ENCODE data around the gene UST.

The UST gene, protein sequence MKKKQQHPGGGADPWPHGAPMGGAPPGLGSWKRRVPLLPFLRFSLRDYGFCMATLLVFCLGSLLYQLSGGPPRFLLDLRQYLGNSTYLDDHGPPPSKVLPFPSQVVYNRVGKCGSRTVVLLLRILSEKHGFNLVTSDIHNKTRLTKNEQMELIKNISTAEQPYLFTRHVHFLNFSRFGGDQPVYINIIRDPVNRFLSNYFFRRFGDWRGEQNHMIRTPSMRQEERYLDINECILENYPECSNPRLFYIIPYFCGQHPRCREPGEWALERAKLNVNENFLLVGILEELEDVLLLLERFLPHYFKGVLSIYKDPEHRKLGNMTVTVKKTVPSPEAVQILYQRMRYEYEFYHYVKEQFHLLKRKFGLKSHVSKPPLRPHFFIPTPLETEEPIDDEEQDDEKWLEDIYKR

DNA sequence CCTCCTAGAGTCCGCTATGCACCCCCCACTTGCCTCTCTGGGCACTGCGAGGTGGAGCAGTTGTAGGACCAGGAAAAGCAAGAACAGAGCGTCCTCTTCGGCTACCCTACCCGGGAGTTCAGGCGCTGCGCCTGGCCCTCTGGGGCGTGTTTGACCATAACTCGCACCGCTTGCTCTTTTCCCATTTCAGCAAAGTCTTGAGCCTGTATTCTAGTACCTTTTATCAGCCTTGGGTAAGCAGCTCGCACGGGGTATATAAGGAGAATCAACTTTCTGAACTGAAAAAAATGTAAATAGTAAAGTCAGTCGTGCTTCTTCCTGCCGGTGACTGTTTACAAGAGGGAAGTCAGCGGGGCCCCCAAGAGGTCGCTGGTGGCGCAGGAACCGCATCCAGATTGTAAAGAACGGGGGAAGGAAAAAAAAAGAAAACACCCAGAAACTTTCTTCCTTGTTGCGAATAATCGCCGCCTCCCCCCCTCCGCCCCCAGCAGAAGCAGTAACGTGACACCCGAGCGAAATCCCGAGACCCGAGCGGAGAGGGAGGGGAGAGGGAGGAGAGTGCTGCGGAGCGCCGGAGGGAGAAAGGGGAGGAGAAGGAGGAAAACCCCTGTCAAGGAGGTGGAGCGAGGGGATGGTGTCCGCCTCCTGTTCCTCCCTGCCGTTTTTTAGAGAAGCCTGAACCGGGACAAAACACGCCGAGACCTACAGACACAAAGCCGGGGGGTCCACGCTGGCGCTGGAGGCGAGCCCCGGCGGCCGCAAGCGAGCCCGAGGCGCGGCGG is at the start of gene UST:
Gene UST, plus strand, starts transcription at position 668 of the 782 bp plus-strand sequence. CDS start 401 bp downstream, outside the sequence.
- DNase-seq: peak; percentile 37

- DNase-seq: no peak
These were observed 48.9 kb upstream of the UST start for GRCh38 chr6:148697895-148698440.

DNA sequence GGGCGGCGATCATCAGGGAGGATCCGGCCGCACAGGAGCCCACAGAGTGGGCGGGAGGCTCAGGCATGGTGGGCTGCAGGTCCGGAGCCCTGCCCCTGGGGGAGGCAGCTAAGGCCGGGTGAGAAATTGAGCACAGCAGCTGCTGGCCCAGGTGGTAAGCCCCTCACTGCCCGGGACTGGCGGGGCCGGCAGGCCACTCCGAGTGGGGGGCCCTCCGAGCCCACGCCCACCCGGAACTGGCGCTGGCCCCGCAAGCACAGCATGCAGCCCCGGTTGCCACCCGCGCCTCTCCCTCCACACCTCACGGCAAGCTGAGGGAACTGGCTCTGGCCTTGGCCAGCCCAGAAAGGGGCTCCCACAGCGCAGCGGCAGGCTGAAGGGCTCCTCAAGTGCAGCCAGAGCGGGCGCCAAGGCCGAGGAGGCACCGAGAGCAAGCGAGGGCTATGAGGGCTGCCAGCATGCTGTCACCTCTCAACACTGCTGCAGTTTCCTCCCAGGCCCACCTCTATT is 48.1 kb upstream of the UST start:
- DNase-seq: no peak

DNA sequence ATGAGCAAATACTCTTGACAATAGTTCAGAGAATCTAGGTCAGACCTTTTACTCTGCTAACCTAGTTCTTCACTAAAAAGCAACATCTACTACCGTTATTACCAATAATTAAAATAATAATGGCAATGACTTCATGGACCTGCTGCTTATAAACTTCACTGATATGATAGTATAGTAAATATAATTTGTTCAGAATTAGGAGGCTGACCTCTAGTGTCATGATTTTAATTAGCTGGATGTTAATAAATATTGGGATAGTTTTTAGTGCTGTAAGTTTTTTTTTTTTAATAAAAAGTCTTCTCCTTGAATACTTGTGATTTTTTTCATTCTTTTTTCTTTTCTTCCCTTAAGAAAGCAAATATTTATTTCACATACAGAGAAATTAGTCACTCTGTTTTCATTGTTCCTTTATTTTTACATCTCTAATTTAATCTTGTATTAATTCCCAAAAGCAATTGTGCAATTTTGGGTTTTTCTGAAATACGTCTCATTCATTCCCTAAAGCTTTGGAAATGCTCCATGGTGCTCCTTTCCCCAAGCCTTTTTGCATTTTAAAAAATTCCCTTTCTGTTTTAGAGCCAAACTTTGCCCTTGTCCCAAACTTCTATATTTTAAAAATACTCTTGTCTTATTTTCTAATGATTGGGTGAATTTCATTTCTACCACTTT is 46.6 kb upstream of the UST start:
- DNase-seq: no peak

GRCh38 chr6:148700741-148701311 is 46.0 kb upstream of the UST start:
- no peak for DNase-seq

DNA sequence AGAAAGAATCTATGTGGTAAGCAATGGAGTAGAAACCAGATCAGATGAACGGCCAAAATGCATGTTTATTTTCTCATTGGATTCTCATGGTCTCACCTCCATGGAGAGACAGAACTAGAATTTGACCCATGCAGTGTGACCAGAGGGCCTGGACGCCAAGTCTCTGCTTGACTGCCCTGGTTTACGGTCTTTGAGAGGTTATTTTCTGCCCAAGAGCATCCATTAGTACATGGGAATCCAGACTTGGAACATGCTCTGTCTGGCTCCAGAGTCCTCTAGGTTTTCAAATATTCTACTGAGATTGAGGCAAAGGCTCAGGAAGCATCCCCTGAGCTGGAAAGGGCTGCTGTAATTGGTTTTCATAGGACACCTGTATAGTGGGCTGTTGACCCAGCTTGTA is 45.5 kb upstream of the UST start:
- no peak for DNase-seq

DNA sequence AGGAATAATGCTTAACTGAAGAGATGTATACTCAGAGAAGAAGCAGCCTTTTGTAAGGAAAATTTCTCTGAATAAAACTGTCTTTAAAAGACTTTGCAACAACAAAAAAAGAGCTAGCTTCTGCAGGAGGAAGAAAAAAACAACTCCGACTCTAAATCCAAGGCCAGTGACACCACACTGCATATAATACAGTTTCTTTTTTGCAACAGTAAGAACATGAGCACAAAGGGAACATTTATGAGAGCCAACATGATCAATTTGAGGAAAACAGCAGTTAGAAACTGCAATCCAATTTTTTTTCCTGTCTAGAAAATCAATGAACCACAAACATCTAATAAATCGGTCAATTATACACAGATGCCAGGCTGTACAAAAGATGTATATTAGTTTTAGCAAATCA is 42.9 kb upstream of the UST start:
- DNase-seq: no peak

DNA sequence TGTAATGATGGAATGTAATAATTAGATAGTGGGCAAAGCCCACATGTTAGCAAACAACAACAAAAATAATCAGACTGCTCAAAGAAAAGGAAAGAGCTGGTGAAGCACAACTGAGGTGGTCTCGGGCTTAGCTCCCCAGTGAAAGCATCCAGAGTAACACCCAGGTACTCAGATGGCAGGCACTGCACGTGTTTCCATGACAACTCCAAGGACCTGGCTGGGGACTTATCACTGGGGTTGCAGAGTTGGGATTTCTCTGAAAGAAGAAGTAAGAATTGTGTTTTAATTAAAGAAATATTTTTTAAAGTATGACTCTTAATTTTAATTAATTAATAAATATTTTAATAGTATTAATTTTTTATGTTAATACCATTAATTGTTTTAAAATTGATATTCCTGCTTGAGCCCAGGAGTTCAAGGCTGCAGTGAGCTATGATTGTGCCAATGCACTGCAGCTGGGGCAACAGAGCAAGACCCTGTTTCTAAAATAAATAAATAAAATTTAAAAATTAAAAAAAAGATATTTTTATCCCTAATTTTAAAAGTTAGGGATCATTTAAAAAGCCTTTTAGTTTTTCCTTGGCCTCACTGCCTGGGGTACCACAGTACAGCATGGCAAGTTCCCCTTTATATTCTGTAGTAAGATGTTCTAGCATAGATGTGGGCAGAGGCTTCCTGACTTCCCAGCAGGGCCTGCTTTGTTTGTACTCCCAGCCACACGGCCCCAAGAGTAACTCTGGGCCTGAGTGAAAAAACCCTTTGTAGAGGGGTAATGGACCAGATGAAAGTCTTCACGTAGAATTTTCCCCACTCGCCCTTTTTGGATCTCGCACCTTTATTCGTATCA is 42.2 kb upstream of the UST start:
- no peak for DNase-seq

- DNase-seq: no peak
These were observed 38.1 kb upstream of the UST start for GRCh38 chr6:148708707-148709106.

DNA sequence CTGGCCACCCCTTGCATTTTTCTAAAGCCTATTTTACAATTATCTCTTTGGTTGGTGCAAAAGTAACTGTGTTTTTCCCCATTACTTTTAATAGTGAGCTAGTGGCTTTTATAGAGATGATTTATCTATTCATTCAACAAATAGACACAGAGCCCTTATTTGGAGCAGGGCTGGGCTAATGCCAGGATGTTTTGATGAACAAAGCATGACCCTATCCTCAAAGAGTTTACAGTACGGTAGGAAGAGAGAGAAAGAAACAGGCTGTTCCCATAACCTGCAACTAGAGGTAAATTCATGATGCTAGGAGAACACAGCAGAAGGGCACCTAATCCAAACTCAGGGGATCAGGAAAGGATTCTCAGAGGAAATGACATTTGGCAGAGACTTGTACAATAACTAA is 37.3 kb upstream of the UST start:
- no peak for DNase-seq

GRCh38 chr6:148711833-148712654 is 34.8 kb upstream of the UST start:
- DNase-seq: no peak

DNA sequence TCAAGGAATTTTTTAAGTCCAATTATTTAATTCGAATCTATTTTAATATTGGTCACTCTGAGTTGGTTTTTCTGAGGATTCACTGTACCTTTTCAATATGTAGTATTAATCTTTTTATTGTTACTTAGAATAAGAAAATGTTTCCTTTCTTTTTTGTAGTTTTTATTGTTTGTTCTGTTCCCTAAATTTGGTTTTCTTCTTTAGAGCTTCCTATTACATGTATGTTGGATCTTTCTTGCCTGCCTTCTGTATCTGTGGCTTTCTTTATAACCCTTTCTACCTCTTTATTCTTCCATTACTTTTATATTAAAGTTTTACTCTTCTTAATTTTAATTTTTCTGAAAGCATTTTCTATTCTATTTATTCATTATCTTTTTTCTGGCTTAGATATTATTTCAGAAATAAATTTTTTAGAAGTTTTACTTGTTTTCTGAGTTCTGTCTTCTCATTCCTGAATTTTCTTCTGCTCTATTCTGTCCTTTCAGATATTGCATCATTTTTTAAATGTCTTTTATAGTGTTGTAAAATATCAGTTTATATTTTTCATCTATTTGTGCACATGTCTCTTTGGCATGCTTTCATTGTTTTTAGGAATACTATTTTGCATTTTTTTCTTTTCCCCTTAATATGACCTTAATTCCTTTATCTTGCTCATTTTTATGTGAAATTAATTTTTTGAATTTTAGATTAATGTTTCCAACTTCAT is 33.6 kb upstream of the UST start:
- DNase-seq: no peak

GRCh38 chr6:148713921-148714320 is 32.9 kb upstream of the UST start:
- DNase-seq: no peak

- no peak for DNase-seq
These were observed 30.0 kb upstream of the UST start for GRCh38 chr6:148716811-148717210.

GRCh38 chr6:148720406-148720805 is 26.4 kb upstream of the UST start:
- no peak for DNase-seq

- no peak for DNase-seq
These were observed 25.9 kb upstream of the UST start for GRCh38 chr6:148720897-148721296.

- DNase-seq: no peak
These were observed 23.3 kb upstream of the UST start for GRCh38 chr6:148723484-148723883.

- DNase-seq: no peak
These were observed 22.4 kb upstream of the UST start for GRCh38 chr6:148724428-148724827.

DNA sequence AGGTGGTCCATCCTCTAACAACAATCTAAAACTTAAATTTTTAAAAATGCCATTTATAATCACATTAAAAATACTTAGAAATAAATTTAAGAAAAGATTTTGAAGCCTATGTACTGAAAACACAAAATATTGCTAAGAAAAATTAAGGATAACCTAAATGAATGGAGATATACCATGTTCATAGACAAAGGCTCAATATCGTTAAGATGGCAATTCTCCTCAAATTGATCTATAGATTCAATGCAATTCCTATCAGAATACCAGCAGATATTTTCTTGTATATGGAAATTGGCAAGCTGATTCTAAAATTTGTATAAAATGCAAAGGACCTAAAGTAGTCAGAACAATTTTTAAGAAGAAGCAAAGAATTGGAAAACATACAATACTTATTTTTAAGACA is 19.7 kb upstream of the UST start:
- DNase-seq: no peak

DNA sequence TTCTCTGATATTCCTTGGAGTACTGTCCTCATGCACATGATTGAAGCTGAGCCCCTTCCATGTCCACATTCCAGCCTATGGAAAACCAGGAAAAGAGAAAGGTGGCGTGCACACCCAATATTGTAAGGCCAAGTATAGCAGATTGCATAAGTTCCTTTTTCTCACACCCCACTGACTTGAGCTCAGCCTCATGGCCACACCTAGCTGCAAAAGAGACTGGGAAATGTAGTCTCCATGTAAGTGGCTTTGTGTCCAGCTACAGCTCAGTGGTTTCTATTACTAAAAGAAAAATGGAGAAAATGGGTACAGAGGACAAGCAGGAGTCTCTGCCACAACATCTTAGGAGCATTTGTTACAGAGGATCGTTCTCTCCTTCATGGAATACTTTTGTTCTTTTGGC is 10.8 kb upstream of the UST start:
- no peak for DNase-seq
